ENCODE measurements around the gene IQGAP2.

GRCh38 chr5:76500633-76501393, 97.7 kb downstream of the IQGAP2 start:
- TF ChIP-seq YY1 (IDR thresholded peaks at IDR 0.05; ENCODE audit: insufficient read depth, insufficient read length) (no peak), ZNF274 (IDR thresholded peaks at IDR 0.05; ENCODE audit: low read depth, low read length) (no peak), SUZ12 (IDR thresholded peaks at IDR 0.05; ENCODE audit: extremely low read depth, insufficient read depth, insufficient read length) (no peak)
